ENCODE measurements around the gene WDPCP. TPM values are rescaled to one million over a fixed set of nuclear protein-coding genes. Genes with fewer than 3 reads are reported as not detected.

The WDPCP gene
- total and polyA plus RNA-seq, 2 of the 4 experiments (the other 2 are of a cell fraction), result 2.2 to 10.2 TPM

GRCh38 chr2:63494968-63495367 lies 93.3 kb downstream of the WDPCP start:
- Histone ChIP-seq H4K91ac (ENCODE audit: insufficient read depth, low read depth, low read length) (no peak overlapping the region), H3K18ac (ENCODE audit: low read depth, low read length) (no peak overlapping the region), H4K5ac (ENCODE audit: low read depth, low read length) (no peak overlapping the region), H2BK5ac (ENCODE audit: low read depth, low read length, poor library complexity, severe bottlenecking) (no peak overlapping the region), H2BK120ac (ENCODE audit: low read depth, low read length) (no peak overlapping the region), H2AK5ac (ENCODE audit: low read depth, low read length) (no peak overlapping the region), H3K27me3 (ENCODE audit: control insufficient read depth, insufficient read depth, low read length) (no peaks in the 10 kb centered on the region), H3K27ac (ENCODE audit: insufficient read depth, low read length) (no peak overlapping the region), H3K4me2 (ENCODE audit: low read depth, low read length) (no peak overlapping the region), H3K9ac (ENCODE audit: low read depth, low read length) (no peak overlapping the region), H2AK9ac (replicated peaks; ENCODE audit: low read depth, low read length, poor library complexity) (no peak overlapping the region), H3K9me3 (ENCODE audit: control insufficient read depth, insufficient read depth, low read length) (no peaks in the 10 kb centered on the region), H3K56ac (ENCODE audit: extremely low read depth, insufficient read depth, low read length) (no peak overlapping the region), H3K23ac (ENCODE audit: low read depth, low read length) (no peak overlapping the region), H4K20me1 (ENCODE audit: insufficient read depth, low read length) (no peaks in the 10 kb centered on the region), H3K36me3 (ENCODE audit: control insufficient read depth, insufficient read depth, low read length) (no peaks in the 10 kb centered on the region), H3K14ac (replicated peaks; ENCODE audit: low read depth, low read length) (no peak overlapping the region), H3K4me3 (ENCODE audit: insufficient read depth, low read depth, low read length) (no peak overlapping the region), H4K8ac (ENCODE audit: low read depth in 2 of 2, low read length in 2 of 2) (no peak overlapping the region), H3K79me1 (ENCODE audit: low read depth in 1 of 2, low read length in 2 of 2) (no peaks in the 10 kb centered on the region), H3K4me1 (ENCODE audit: control insufficient read depth, insufficient read depth, low read length) (no peaks in the 10 kb centered on the region), H2AFZ (replicated peaks; ENCODE audit: low read length, poor library complexity) (no peak overlapping the region), H2BK20ac (ENCODE audit: low read depth, low read length) (no peak overlapping the region), H2BK15ac (ENCODE audit: low read depth, low read length) (no peak overlapping the region), H3K9me1 (ENCODE audit: insufficient read depth, low read length) (no peaks in the 10 kb centered on the region), H3K4ac (ENCODE audit: low read depth, low read length) (no peak overlapping the region)
- in situ Hi-C loops (cut with MboI; ENCODE audit: low sequenced_read_pairs), result loop anchor here (25.0 kb wide), 2 partner anchors 708 to 1033 kb away; no protein-coding TSS in a partner anchor
- intact Hi-C loops (cut with micrococcal nuclease), result no loop called here
- ChIA-PET POLR2A (ENCODE audit: unreplicated experiment) (no interaction called here), CTCF (no interaction called here)
- dilution Hi-C loops (cut with HindIII; ENCODE audit: low sequenced_read_pairs, unreplicated experiment), result no loop called here
- WGBS, 2 experiments (ENCODE audit: extremely low coverage in 2 of 2, insufficient read length in 1 of 2), result no CpG with 5 or more reads among the region's 1 CpG
- no TSS peak for BruUV-seq (replicated peaks)
- ATAC-seq (ENCODE audit: low read depth), result no peak
- DNase-seq, result no peak
- TF ChIP-seq BHLHE40 (IDR thresholded peaks at IDR 0.05; ENCODE audit: low read depth, low read length) (no peak), MAFK (IDR thresholded peaks at IDR 0.05; ENCODE audit: low read depth, low read length) (no peak), CEBPB (IDR thresholded peaks at IDR 0.05; ENCODE audit: low read depth, low read length) (no peak), FOS (IDR thresholded peaks at IDR 0.05; ENCODE audit: low read depth, low read length) (no peak), SMC3 (IDR thresholded peaks at IDR 0.05; ENCODE audit: low read depth, low read length) (no peak)

All from IMR-90 (cell line).